ENCODE measurements around the gene ARHGAP12.
"Not testable (repeated sequence)": the region's sequence is repeated elsewhere in the genome, so short reads cannot be mapped to it uniquely, and the experiment has no call there.

The ARHGAP12 gene

DNA sequence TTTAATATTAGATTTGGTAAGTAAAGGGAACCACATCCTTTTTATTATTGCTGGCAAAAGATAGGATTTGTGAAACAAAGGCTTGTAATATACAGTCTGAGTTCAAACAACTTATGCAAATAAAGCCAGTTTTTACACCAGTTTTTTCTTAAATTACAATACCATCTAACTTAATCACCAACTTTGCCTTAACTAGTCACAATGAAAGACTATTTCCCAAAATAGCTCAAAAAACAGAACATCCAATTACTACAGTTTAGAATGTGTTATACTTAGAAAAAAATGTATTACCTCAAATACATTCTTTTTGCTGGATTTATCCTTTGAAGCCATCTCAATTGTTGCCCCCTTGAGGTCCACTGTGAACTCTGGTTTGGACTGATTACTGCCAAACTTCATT is 108.5 kb downstream of the ARHGAP12 start:
- DNase-seq: no peak

DNA sequence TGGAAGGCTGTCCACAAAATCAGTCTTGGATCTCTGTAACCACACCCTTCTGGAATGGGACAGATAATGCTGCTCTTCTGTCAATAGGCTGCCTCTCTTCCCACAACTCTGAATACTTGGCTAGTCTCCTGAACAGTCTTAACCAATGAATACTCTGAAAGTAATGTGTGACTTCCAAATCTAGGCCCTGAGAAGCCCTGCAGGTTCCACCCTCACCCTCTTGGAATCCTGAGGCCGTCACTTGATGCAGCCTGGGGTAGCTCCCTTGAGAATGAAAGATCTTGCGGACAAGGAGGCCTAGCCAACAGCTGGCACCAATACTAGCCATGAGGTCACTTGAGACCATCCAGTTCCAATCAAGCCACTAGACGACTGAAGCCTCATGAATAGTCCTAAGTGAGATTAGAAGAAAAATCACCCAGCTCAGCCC is 109.2 kb downstream of the ARHGAP12 start:
- no peak for DNase-seq

DNA sequence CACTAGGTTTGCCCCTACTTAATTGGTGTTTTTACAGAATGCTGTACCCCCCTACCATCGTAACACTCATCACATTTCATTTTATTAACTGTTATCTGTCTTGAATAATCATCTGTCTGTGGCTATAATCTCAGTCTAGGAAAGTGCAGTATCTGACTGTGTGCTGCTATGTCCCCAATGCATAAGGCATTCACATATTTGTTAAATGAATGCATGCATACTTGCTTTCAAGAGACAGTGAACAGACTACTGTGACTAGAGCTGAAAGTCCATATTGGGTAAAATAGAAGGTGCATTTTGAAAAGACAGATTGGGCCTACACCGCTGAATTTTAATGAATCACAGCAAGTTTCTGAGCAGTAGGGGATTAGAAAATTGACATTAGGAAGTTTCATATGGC is 112.3 kb downstream of the ARHGAP12 start:
- DNase-seq: no peak

DNA sequence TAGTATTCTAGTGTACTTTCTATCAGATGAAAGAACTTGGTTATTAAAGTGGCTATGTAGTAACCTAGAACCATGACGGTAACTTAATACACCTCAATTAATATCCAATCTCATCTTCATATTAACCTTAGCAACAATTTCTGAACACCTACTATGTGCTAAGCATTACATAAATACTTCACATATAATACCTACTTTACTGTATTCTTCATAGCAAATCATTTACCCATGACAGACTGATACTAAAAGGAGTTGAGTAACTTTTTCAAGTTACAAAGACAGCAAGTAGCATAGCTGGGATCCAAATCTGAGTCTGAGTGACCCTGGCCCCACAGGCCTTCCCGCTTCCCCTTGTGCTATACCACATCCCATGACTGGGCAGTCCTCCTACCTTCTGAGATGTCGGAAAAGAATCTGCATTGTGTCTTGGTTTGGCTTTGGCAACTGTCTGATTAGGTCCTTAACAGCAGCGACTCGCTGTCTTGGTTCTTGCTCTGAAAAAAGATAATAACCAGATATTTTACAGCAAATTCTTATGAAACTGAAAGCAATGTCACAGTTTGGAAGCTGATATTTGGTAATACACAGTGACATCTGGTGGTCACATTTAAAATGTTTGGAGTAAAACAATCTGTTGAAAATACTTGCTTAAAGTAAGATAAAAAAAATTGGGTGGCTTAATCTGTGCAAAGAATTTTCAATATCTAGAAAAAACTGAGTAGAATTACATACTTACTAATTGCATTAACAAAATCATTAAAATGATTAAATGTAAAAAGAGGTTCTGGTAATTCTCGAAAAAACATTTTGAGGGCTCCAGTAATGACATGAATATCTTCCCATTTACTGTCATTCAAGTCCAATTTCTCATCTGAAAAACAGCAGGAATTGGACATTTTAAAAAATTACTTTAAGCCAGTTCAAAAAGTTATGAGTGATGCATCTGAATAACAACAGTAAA is 120.1 kb downstream of the ARHGAP12 start:
- no peak for DNase-seq

DNA sequence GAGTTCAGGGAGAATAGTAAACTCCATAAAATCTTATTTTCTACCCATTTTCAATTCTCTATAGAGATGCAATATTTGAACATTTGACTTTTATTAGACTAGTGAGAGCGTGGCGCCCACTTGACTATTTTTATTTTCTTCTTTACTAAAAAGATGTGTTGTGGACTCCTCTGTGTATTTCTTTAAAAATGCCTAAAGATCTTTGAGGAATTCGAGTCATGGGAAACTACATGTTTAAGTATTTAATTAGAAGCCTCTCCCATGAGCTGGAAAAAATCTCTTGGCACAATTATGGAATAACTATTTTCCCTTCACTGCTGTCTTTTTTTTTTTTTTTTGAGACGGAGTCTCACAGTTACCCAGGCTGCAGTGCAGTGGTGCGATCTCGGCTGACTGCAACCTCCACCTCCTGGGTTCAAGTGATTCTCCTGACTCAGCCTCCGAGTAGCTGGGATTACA is 124.2 kb downstream of the ARHGAP12 start:
- no peak for DNase-seq

DNA sequence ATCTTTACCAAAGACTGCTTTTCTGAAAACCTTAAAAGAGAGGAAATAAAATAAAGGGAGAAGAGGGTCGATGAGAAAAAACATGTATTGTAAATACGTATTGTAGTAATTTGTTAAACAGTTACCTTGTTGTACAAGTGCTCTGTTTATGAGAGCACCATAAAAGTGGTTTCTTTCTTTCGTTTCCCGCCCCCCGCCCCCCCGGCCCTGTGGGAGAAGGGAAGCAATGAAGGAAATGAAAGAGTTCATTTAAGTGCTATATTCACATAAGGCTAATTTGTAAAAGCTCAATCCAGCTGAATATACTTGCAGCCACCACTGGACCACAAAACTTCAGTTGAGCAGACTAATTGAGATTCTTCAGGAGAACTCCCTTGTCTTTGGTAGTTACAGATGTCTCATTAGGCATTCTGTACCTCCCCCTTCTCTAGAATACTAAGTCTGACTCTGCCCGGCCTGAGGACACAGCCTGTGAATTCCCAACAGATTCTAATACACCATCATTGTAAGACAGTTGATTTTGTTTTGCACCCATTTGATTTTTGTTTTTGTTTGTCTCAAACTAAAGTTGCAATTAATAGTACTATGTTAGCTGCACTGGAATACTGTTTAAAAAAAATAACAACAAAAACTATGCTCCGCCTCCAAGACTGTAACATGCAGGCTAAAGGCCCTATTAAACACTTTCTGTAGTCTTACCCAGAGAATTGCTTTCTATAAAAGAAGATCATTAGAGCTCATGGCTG is 124.9 kb downstream of the ARHGAP12 start:
- no peak for DNase-seq

DNA sequence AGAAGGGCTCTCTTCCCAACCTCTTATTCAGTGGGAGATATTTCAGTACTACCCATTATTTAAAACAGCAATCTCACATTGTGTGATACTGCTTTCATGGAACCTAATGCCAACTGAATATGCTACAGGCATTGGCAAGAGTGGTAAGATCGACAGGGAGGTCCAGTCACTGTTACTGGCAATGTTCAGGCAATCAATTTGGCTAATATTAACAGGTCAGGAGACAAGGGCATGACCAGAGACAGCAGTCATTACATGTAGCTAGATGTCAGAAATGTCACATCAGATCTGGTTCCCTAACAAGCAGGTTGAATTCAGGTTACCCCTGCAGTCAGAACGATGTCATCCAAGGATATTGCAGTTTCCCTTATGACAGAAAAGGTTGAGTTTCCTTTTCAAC is 129.4 kb downstream of the ARHGAP12 start:
- no peak for DNase-seq

DNA sequence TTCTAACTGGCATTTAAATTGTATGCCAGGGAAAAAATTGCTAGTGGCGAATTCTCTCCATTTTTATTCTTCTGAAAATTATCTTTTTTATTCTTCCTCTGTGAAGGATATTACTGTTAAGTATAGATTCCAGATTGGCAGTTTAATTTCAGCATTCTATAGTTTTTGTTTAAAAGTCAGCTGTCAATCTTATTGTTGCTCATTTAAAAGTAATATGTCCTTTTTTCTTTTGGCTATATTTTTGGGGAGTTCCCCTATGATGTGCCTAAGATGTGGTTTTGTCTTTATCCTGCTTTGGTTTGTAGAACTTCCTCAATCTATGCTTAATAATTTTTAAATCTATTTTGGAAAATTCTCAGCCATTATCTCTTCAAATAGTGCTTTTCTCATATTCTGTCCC is 135.9 kb downstream of the ARHGAP12 start:
- no peak for DNase-seq

DNA sequence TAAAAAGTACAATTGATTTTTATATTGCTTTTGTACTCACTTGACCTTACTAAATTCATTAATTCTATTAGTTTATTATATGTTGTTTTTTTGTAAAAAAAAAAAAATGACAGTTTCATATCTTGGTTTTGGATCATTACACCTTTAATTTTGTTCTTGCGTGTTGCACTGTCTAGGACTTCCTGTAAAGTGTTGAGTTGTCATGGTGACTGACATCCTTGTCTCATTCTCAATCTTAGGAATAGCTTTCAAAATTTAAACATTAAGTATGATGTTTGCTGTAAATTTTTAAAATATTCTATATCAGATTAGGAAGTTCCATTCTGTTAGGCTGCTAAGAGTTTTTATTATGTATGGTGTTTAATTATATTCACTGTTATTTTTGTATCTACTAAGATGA is 139.1 kb downstream of the ARHGAP12 start:
- DNase-seq: no peak

DNA sequence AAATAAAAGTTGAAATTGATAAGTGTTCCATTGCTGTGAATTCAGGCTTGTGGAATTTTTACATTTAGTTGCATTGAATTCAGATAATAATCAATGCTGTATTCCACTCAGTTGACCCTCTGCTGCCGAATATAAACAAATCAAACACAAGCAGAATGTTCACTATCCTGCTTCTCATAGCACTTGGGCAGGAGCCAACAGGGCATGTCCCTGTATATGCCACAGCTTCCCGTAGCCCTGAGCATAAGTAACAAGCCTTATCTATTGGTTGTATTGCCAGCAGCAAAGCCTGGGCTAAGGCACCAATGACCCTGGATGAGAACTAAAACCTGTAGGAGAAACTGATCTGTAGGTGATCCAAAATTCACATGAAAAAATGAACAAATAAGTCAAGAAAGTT is 145.9 kb downstream of the ARHGAP12 start:
- no peak for DNase-seq

DNA sequence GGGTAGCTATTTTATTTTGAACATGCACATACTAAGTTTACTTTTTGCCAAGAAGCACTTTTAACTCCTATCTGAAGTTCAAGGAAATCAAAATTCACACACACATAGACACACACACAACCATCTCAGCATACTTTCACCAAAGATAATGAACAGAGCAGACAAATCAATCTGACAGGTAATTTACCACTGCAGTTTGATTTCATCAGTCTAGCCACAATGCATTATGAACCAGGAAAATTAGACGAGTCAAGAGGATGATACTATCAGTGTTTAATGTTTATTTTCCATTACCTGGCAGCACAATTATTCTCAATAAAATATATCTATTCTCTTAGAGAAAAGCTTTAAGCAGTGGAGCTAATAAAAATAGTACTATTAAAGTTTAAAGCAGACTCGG is 147.9 kb downstream of the ARHGAP12 start:
- DNase-seq: no peak

DNA sequence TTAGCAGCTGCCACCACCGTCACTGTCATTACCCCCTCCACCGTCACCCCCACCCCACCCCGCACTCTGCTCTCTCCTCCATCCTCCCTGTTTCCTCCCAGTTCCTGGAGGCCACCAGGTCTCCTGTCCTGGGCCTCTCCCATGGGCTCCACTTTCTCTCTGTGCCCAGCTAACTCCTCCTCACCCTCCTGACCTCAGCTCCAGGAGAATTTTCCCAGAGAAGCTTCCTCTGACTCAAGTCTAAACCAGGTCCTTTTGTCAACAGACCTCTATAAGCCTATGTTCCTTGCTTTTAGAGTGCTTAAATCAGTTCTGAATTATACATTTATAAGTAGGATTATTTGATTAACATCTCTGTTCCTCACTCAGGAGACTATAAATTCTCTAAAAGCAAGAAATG is 150.0 kb downstream of the ARHGAP12 start:
- DNase-seq: no peak

DNA sequence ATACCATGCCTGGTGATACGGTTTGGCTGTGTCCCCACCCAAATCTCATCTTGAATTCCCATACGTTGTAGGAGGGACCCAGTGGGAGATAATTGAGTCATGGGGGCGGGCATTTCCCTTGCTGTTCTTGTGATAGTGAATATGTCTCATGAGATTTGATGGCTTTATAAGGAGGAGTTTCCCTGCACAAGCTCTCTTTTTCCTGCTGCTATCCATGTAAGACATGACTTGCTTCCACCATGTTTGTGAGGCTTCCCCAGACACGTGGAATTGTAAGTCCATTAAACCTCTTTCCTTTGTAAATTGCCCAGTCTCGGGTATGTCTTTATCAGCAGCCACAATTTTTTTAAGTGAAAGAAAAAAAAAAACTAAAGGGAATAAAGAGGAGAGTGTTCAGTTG is 152.5 kb downstream of the ARHGAP12 start:
- DNase-seq: no peak

DNA sequence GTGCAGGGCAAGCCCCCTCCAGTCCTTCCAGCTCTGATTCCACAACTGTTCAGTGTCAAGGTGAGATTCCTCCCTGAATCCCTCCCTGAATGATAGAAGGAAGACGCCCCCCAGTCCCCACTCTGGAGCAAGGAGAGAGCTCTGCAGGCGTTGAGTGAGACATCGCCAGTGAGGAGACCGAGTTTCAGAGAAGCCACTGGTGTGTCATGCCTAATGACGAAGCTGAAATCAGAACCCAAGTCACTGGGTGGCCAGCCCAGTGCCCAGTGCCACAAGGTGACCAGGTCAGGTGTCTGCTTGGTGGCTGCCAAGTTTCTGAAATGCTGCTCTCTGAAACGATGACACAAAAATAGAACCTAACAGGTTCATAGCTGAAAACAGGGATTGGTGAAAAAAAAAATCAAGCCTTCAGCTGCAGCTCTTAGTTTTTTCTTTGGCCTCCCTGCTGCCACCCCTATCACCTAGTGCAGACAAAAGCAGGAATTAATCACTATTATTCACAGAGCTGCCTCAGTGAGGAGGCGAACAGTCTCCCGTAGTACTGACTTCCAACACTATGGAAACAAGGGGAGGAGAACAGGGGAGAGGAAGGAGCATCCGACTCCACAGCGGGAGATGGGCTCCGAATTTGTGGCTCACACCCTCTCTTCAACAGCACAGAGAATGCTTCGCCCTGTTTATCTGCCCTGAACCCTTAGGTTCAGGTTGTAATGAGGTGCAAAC is 153.5 kb downstream of the ARHGAP12 start:
- DNase-seq: no peak

DNA sequence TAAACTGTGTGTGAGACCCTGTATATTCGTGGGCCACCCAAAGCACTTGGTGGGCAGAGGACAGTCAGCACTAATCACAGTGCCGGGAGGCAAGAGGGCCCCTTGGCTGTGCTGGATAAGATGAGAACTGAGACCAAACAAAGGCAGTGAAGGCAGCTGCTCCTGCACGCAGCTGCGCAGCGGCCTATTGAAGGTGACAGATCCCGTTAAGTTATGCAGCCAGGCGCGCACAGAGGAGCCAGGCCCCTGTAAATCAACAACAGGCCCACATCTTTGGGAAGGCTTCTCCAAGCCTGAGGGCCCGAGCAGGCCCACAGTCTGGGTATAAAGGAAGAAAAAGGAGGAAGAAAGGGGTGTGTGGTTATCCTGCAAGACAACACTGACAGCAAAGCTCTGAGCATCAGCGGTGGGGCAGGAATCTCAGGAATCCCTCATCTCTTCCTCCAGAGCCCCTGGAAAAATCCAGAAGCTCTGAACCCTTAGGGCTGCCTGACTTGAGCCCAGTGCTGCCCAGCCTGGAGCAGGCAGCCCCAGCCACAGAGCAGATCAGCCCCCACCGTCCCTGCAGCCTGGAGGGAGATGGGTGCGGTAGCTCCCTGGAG is 154.2 kb downstream of the ARHGAP12 start:
- DNase-seq: no peak

DNA sequence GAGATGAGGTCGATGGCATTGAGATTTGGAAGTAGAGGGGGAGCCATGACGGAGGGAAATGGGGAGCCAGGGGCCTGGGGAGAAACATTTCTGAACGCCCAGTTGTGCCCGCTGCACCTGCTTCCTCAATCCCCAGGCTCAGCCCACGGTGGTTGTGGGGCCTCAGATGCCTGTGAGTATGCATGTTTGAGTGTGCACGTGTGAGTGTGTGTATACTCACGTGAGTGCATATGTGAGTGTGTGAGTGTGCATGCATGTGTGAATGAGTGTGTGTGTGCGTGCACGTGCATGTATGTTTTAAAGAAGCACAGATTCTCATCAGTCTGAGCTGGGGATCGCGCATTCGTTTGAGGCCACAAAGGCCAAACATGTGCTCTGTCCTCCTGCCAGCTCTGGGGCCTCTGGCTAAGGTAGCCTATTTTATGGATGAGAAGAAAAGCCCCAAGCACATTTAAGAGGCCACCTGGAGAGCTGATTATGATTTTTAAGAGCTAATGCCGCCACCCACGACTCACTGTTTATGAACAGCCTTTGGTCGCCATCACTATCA is 154.8 kb downstream of the ARHGAP12 start:
- DNase-seq: no peak

DNA sequence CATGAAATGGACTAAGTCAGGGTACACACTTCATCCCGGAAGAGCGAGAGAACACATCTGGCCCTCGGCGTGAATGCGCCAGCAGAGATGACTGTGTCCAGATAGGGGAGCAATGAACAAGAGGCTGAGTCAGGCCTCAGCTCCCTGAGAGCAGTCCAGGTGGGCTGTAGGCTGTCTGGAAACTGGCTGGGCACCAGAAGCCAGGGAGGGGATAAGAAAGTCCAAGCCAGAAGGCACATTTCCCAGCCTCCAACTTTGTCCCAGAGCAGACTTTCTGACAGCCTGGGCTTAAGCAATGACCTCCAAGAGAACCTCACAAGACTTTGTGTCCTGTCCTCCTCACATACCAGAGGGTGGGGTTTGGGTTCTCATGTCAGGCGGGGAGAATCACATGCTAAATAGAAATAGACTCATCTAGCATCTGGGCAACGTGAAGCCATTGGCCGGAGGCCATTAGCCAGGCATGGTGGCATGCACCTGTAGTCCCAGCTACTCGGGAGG is 157.2 kb downstream of the ARHGAP12 start:
- no peak for DNase-seq

DNA sequence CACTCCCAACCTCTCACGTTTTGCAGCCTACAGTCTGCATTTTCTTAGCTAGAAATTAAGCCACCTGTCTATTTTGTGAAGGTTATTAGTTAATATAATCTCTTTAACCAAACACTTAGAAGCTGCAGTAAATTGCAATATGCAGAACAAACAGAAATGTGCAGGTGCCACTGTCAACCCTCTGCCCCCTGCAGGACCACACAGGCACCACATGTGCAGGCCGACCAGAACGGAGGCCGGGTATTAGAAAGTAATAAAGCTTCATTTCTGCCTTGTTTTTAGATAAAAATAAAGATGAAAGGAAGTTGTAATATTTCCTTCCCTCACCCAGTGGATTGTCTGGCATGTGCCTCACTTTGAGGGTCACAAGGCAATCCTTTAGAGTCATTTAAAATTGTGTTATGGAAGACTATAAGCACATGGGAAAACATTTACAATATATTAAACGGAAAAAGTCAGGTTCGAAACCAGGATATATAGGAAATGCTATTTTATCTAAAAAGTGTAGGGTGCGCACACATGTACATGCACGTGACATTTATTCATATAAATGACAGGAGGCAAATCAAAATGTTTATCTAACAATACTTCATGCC is 158.2 kb downstream of the ARHGAP12 start:
- DNase-seq: no peak

DNA sequence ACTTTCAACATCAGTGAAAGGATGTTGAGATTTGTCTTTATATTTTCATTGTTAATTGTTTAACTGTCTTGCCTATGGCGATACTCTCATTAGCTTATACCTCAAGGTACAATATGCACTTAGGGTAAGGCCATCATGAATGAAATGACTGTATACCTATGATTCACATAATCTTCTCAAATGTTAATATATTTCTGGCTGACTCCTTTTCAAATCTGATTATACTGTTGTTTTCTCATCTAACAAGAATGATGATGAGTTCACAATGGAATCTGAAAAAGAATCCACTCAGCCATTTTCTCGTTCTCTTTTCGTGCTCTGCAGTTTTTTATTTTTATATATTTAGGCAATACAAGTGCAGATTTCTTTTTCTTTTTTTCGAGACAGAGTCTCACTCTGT is 159.1 kb downstream of the ARHGAP12 start:
- no peak for DNase-seq

DNA sequence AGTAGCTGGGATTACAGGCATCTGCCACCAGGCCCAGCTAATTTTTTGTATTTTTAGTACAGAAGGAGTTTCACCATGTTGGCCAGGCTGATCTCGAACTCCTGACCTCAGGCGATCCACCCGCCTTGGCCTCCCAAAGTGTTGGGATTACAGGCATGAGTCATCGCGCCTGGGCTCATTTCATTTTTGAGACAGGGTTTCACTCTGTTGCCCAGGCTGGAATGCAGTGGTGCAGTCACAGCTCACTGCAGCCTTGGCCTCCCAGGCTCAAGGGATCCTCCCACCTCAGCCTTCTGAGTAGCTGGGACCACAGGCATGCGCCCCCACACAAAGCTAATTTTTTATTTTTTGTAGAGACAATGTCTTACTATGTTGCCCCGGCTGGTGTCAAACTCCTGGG is 159.7 kb downstream of the ARHGAP12 start:
- DNase-seq: not testable (repeated sequence)

DNA sequence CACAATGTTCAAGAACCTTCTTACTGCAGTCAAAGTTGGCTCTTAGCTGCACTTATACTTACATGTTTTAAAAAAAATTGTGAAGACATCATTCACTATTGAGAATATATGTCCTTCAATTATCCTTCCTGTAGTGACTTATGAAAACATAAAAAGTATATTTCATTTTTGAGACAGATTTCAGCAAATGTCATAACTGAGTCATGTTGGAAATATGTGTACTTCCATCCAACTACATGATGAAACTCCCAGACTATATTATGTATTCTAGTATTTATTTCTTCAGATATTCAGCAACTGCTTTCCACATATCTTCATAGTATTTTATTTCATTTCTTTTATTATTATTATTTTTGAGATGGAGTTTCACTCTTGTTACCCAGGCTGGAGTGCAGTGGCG is 160.2 kb downstream of the ARHGAP12 start:
- DNase-seq: no peak

DNA sequence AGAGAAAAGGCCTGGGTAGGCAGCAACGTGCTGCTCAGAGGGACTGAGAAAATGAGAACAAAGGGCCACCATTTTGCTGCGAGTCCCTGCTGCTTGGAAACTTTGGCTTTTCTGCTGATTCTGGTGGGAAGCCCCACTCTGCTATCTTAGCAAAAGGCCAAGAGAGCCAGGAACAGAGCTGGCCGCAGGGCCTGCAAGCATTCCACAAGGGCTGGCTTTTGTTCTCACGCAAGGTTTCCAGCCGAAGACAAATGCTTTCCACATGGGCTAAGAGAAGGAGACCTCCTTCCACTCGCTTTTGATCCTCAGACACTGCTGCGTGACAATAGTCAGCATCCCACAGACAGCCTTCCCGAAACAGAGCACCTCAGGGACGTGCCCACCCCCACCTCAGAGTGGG is 163.1 kb downstream of the ARHGAP12 start:
- no peak for DNase-seq
